Measurements from ENCODE around the gene APOL1. TPM values are rescaled to one million over a fixed set of nuclear protein-coding genes. Genes with fewer than 3 reads are reported as not detected.

APOL1 gene
- total and polyA plus RNA-seq, 9 of the 15 experiments (the other 6 are each of a cell fraction or from before 2014, with no cell fraction given) = 2.5 to 9.7 (median 5.6) TPM

DNA sequence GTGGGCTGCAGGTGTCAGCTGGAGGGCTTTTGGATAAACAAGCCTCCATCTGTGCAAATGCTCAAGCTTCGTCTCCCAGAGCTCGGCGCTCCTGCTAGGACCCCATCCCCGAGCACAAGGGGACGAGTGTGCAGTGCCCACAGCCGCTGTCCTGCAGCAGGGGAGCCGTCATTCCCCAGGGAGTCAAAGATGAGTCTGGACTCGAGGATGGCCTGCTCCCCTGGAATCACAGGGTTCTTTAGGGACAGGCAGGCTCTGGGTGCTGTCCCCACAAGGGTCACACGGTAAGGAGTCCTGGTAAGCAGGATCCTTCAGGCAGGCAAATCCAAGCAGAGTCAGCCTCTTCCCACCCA lies 50.2 kb downstream of the APOL1 start:
- peaks cover 88% of the 10 kb centered on the region; the same call in 2 of the 3 replicates for H3K36me3 ChIP-seq (ENCODE audit: control insufficient read depth, insufficient read depth, low read length)
- CTCF ChIA-PET (ENCODE audit: low intra/inter-chr PET ratio) = no interaction called here

More for the DNA sequence above, 50.2 kb downstream of the APOL1 start:
- no peak overlapping the region for H3K4me3 ChIP-seq
- WGBS (ENCODE audit: insufficient coverage, low coverage, missing lambda C conversion rate) = 93% methylated on average over 6 of the region's 9 CpGs
- no peaks in the 10 kb centered on the region for H3K9me1 ChIP-seq (ENCODE audit: control insufficient read depth, insufficient read depth, low read length)
- TF ChIP-seq UBTF (IDR thresholded peaks at IDR 0.05; ENCODE audit: borderline replicate concordance in 1 of 2, low read depth in 2 of 2, low read length in 2 of 2) (no peak), MYNN (IDR thresholded peaks at IDR 0.05) (no peak), MYNN (CRISPR knock-in tag; IDR thresholded peaks at IDR 0.05) (no peak), FOXP1 (CRISPR knock-in tag; IDR thresholded peaks at IDR 0.05) (no peak), EHMT2 (IDR thresholded peaks at IDR 0.05) (no peak), JUN (IDR thresholded peaks at IDR 0.05; ENCODE audit: borderline replicate concordance, low read depth, low read length) (no peak), JUN (CRISPR knock-in tag; IDR thresholded peaks at IDR 0.05; ENCODE audit: borderline replicate concordance) (no peak)
- BruUV-seq (replicated peaks) = no TSS peak
- POLR2A ChIA-PET = no interaction called here
- H3K27ac ChIP-seq (ENCODE audit: extremely low read depth, low read depth, low read length) = no peak overlapping the region
- no peaks in the 10 kb centered on the region for H3K79me2 ChIP-seq (ENCODE audit: control insufficient read depth, insufficient read depth, low read length)
- H3K9me3 ChIP-seq (replicated peaks; ENCODE audit: control insufficient read depth, insufficient read depth, low read depth, low read length) = no peaks in the 10 kb centered on the region
- DNase-seq (ENCODE audit: extremely low read depth in 1 of 4, low spot score in 3 of 4) (no peak), ATAC-seq (no peak), FAIRE-seq (no peak)
- no peaks in the 10 kb centered on the region for H3K27me3 ChIP-seq (ENCODE audit: control insufficient read depth in 2 of 2, insufficient read depth in 2 of 2, low read length in 2 of 2)
- no peak overlapping the region for H3K9ac ChIP-seq (ENCODE audit: insufficient read depth in 1 of 2, low read depth in 2 of 2, low read length in 2 of 2)
- intact Hi-C loops (cut with micrococcal nuclease) (loop anchor here (5.0 kb wide), 1 partner anchor 169 kb away; no protein-coding TSS in a partner anchor), in situ Hi-C loops (cut with MboI) (no loop called here)
- no peaks in the 10 kb centered on the region for H3K4me1 ChIP-seq (replicated peaks in 1 of 2; ENCODE audit: control insufficient read depth in 2 of 2, insufficient read depth in 2 of 2, low read length in 2 of 2)
- H2AFZ ChIP-seq (ENCODE audit: low read depth, low read length) = no peak overlapping the region
- H4K20me1 ChIP-seq (replicated peaks; ENCODE audit: control insufficient read depth, insufficient read depth, low read length) = no peaks in the 10 kb centered on the region; the same call in 1 of the 2 replicates
- H3K4me2 ChIP-seq (ENCODE audit: insufficient read depth, low read length) = no peak overlapping the region

Measured in K562 (cell line).